Fibroblast of lung (primary cell): Measurements from ENCODE around the gene MAP4K4. TPM values are rescaled to one million over a fixed set of nuclear protein-coding genes. Genes with fewer than 3 reads are reported as not detected.

Experiments used
- DNase-seq, 2 donors: peaks; one replicate each; pipeline versions ENCODE4 v3.0.0 to v3.0.0-alpha.2; 2010; ENCODE audit warnings: low read depth in 2 of 2
- H2AFZ ChIP-seq: 2 replicates; pipeline ENCODE4 v1.5.1; 2012; ENCODE audit warnings: low read length, control low read depth, inconsistent platforms
- H3K27ac ChIP-seq: 2 replicates; pipeline ENCODE4 v1.5.1; 2011; ENCODE audit warnings: low read length, control low read depth; ENCODE audit not compliant: insufficient read depth
- H3K27me3 ChIP-seq: 2 replicates; pipeline ENCODE4 v1.5.1; 2011; ENCODE audit warnings: mild to moderate bottlenecking, low read length; ENCODE audit not compliant: control insufficient read depth, insufficient read depth
- H3K36me3 ChIP-seq: 2 replicates; pipeline ENCODE4 v1.5.1; 2011; ENCODE audit warnings: low read length; ENCODE audit not compliant: control insufficient read depth, insufficient read depth
- H3K4me1 ChIP-seq: 2 replicates; pipeline ENCODE4 v1.5.1; 2011; ENCODE audit warnings: low read length; ENCODE audit not compliant: control insufficient read depth, insufficient read depth; ENCODE audit errors: extremely low read depth
- H3K4me2 ChIP-seq: 2 replicates; pipeline ENCODE4 v1.5.1; 2011; ENCODE audit warnings: low read length, control low read depth; ENCODE audit not compliant: insufficient read depth; ENCODE audit errors: extremely low read depth
- H3K4me3 ChIP-seq, 4 experiments: fragments of 200-600 bp in 1 of 4; sonication (generic) in 1 of 4; replicated peaks in 1 of 4; 2 replicates each; pipeline ENCODE4 v1.5.1; 2011 to 2016; ENCODE audit warnings: low read length in 4 of 4, low read depth in 3 of 4, mild to moderate bottlenecking in 3 of 4, control low read depth in 2 of 4, inconsistent platforms in 1 of 4, mixed read lengths in 1 of 4; ENCODE audit not compliant: insufficient read depth in 1 of 4; ENCODE audit errors: control extremely low read depth in 1 of 4
- H3K79me2 ChIP-seq: 2 replicates; pipeline ENCODE4 v1.5.1; 2012; ENCODE audit warnings: mild to moderate bottlenecking, low read length, inconsistent platforms; ENCODE audit not compliant: control insufficient read depth, insufficient read depth
- H3K9ac ChIP-seq: 2 replicates; pipeline ENCODE4 v1.5.1; 2011; ENCODE audit warnings: mild to moderate bottlenecking, low read length, control low read depth; ENCODE audit not compliant: insufficient read depth
- H3K9me3 ChIP-seq: 2 replicates; pipeline ENCODE4 v1.5.1; 2012; ENCODE audit warnings: low read depth, low read length; ENCODE audit not compliant: control insufficient read depth, insufficient read depth
- H4K20me1 ChIP-seq: 2 replicates; pipeline ENCODE4 v1.5.1; 2011; ENCODE audit warnings: low read length; ENCODE audit not compliant: control insufficient read depth, insufficient read depth; ENCODE audit errors: extremely low read depth
- CTCF ChIP-seq, 2 donors: IDR thresholded peaks in 1 of 2; conservative IDR thresholded peaks in 1 of 2; 1 replicate in 1 of 2; 2 replicates in 1 of 2; pipeline ENCODE4 v1.5.1; 2011 to 2012; ENCODE audit warnings: low read length in 2 of 2, control low read depth in 1 of 2, inconsistent platforms in 1 of 2, low read depth in 1 of 2, mild to moderate bottlenecking in 1 of 2
- EZH2 ChIP-seq: IDR thresholded peaks from 2 replicates; pipeline ENCODE4 v1.5.1; 2012; ENCODE audit warnings: low read length, control low read depth, mild to moderate bottlenecking; ENCODE audit errors: missing control alignments
- polyA plus RNA-seq, 2 donors: library from polyadenylated mRNA; depleted of rRNA in 1 of 2; stranded (reverse) in 1 of 2; unstranded in 1 of 2; fragments of >200 nt; gene quantifications; 2 replicates each; pipeline ENCODE4 v1.2.1, GENCODE V29; 2011 to 2012; ENCODE audit warnings: missing spikeins in 1 of 2
- total RNA-seq: library from RNA; depleted of rRNA; stranded (reverse); fragments of >200 nt; gene quantifications from 2 replicates; pipeline ENCODE4 v1.2.1, GENCODE V29; 2014

The MAP4K4 gene
- total and polyA plus RNA-seq, 2 donors (not counting 1 experiment from before 2014, with no cell fraction given): 113 to 164 TPM

GRCh38 chr2:101781326-101781725 is 83.8 kb downstream of the MAP4K4 start:
- Histone ChIP-seq H3K27me3 (no peaks in the 10 kb centered on the region), H3K4me2 (no peak overlapping the region), H3K4me3 (no peak overlapping the region), H3K9me3 (no peaks in the 10 kb centered on the region), H2AFZ (no peak overlapping the region), H3K4me1 (peaks cover 5% of the 10 kb centered on the region), H3K79me2 (peaks cover 97% of the 10 kb centered on the region), H3K9ac (no peak overlapping the region), H4K20me1 (peaks cover 2% of the 10 kb centered on the region), H3K36me3 (no peaks in the 10 kb centered on the region), H3K27ac (no peak overlapping the region)
- DNase-seq: no peak
- TF ChIP-seq CTCF (conservative IDR thresholded peaks at IDR 0.05 in 1 of 2, IDR thresholded peaks at IDR 0.05 in 1 of 2; ENCODE audit: low read depth in 1 of 2, low read length in 2 of 2) (no peak), EZH2 (no peak)

GRCh38 chr2:101781791-101782426 is 84.4 kb downstream of the MAP4K4 start:
- H3K4me2 ChIP-seq: no peak overlapping the region
- H3K9ac ChIP-seq: no peak overlapping the region
- H3K27me3 ChIP-seq: no peaks in the 10 kb centered on the region
- peaks cover 98% of the 10 kb centered on the region for H3K79me2 ChIP-seq
- H4K20me1 ChIP-seq: peaks cover 2% of the 10 kb centered on the region
- H3K4me3 ChIP-seq: no peak overlapping the region
- no peak overlapping the region for H3K27ac ChIP-seq
- no peaks in the 10 kb centered on the region for H3K36me3 ChIP-seq
- no peak for TF ChIP-seq CTCF (conservative IDR thresholded peaks at IDR 0.05 in 1 of 2, IDR thresholded peaks at IDR 0.05 in 1 of 2; ENCODE audit: low read depth in 1 of 2, low read length in 2 of 2)
- no peak for TF ChIP-seq EZH2
- H3K4me1 ChIP-seq: peaks cover 4% of the 10 kb centered on the region
- H3K9me3 ChIP-seq: no peaks in the 10 kb centered on the region
- no peak overlapping the region for H2AFZ ChIP-seq
- no peak for DNase-seq

- H3K79me2 ChIP-seq: peaks cover 98% of the 10 kb centered on the region
- TF ChIP-seq EZH2 (no peak), CTCF (conservative IDR thresholded peaks at IDR 0.05 in 1 of 2, IDR thresholded peaks at IDR 0.05 in 1 of 2; ENCODE audit: low read depth in 1 of 2, low read length in 2 of 2) (no peak)
- no peak overlapping the region for H3K9ac ChIP-seq
- H3K4me1 ChIP-seq: peaks cover 3% of the 10 kb centered on the region
- no peak overlapping the region for H2AFZ ChIP-seq
- no peak for DNase-seq
- H3K9me3 ChIP-seq: no peaks in the 10 kb centered on the region
- no peak overlapping the region for H3K4me2 ChIP-seq
- H3K4me3 ChIP-seq: no peak overlapping the region
- H3K27me3 ChIP-seq: no peaks in the 10 kb centered on the region
- peaks cover under 1% of the 10 kb centered on the region for H4K20me1 ChIP-seq
- no peak overlapping the region for H3K27ac ChIP-seq
- no peaks in the 10 kb centered on the region for H3K36me3 ChIP-seq
Observed at GRCh38 chr2:101782427-101782792, 84.9 kb downstream of the MAP4K4 start.
